MM.1S (cell line): ENCODE data around the gene SENP8.

Experiments used
- DNase-seq: peaks from one replicate; pipeline ENCODE4 v3.0.0-alpha.2; 2015
- H2AFZ ChIP-seq: fragments of 300-600 bp; sonication (generic); 2 replicates; pipeline ENCODE4 v1.6.0; 2016; ENCODE audit warnings: antibody characterized with exemption, low read length
- H3F3A ChIP-seq: fragments of 300-600 bp; sonication (generic); 2 replicates; pipeline ENCODE4 v1.6.1; 2016; ENCODE audit warnings: mild to moderate bottlenecking, antibody characterized with exemption, low read length, moderate library complexity, mixed read lengths; ENCODE audit not compliant: insufficient read depth
- H3K27ac ChIP-seq: fragments of 300-600 bp; sonication (generic); 2 replicates; pipeline ENCODE4 v1.5.1; 2016; ENCODE audit warnings: mild to moderate bottlenecking, low read length
- H3K27me3 ChIP-seq: fragments of 300-600 bp; sonication (generic); replicated peaks from 2 replicates; pipeline ENCODE4 v1.6.0; 2016; ENCODE audit warnings: low read length; ENCODE audit not compliant: insufficient read depth
- H3K36me3 ChIP-seq: fragments of 300-600 bp; sonication (generic); replicated peaks from 2 replicates; pipeline ENCODE4 v1.6.1; 2016; ENCODE audit warnings: mild to moderate bottlenecking, low read length, mixed read lengths; ENCODE audit not compliant: insufficient read depth
- H3K4me1 ChIP-seq: fragments of 300-600 bp; sonication (generic); 2 replicates; pipeline ENCODE4 v1.6.1; 2016; ENCODE audit warnings: low read length, mixed read lengths
- H3K4me2 ChIP-seq: fragments of 300-600 bp; sonication (generic); 2 replicates; pipeline ENCODE4 v1.6.0; 2016; ENCODE audit warnings: low read depth, low read length
- H3K4me3 ChIP-seq: fragments of 300-600 bp; sonication (generic); 2 replicates; pipeline ENCODE4 v1.5.1; 2016; ENCODE audit warnings: low read length, mixed read lengths
- H3K79me2 ChIP-seq: fragments of 300-600 bp; sonication (generic); 2 replicates; pipeline ENCODE4 v1.6.1; 2016; ENCODE audit warnings: mixed run types, low read length, mixed read lengths
- H3K9ac ChIP-seq: fragments of 300-600 bp; sonication (generic); 2 replicates; pipeline ENCODE4 v1.6.1; 2016; ENCODE audit warnings: low read length, mixed read lengths
- H3K9me2 ChIP-seq: fragments of 300-600 bp; sonication (generic); replicated peaks from 2 replicates; pipeline ENCODE4 v1.6.1; 2016; ENCODE audit warnings: mild to moderate bottlenecking, low read length, mixed read lengths; ENCODE audit not compliant: insufficient read depth
- H3K9me3 ChIP-seq: fragments of 300-600 bp; sonication (generic); replicated peaks from 2 replicates; pipeline ENCODE4 v1.6.1; 2016; ENCODE audit warnings: mild to moderate bottlenecking, low read length, mixed read lengths; ENCODE audit not compliant: insufficient read depth
- H4K20me1 ChIP-seq: fragments of 300-600 bp; sonication (generic); 2 replicates; pipeline ENCODE4 v1.6.1; 2016; ENCODE audit warnings: mild to moderate bottlenecking, low read length, moderate library complexity, mixed read lengths; ENCODE audit not compliant: insufficient read depth
- CTCF ChIP-seq: fragments of 300-600 bp; sonication (generic); IDR thresholded peaks from 2 replicates; pipeline ENCODE4 v1.5.1; 2016; ENCODE audit warnings: antibody characterized with exemption, low read length, mixed read lengths
- EZH2 ChIP-seq: fragments of 300-600 bp; sonication (generic); optimal IDR thresholded peaks from 2 replicates; pipeline ENCODE3; 2017; ENCODE audit warnings: low read depth, mild to moderate bottlenecking, antibody characterized with exemption, low read length, mixed read lengths
- EZH2phosphoT487 ChIP-seq: fragments of 300-600 bp; sonication (generic); IDR thresholded peaks from 2 replicates; pipeline ENCODE4 v1.6.1; 2018; ENCODE audit warnings: antibody characterized with exemption, low read length

Gene SENP8

GRCh38 chr15:72082176-72082575 lies 36.0 kb upstream of the SENP8 start:
- Histone ChIP-seq H3K4me3 (no peak overlapping the region), H3F3A (no peaks in the 10 kb centered on the region), H3K4me2 (no peak overlapping the region), H3K4me1 (no peaks in the 10 kb centered on the region), H3K36me3 (no peaks in the 10 kb centered on the region), H2AFZ (no peak overlapping the region), H3K27me3 (no peaks in the 10 kb centered on the region), H3K9ac (no peak overlapping the region), H3K9me2 (no peaks in the 10 kb centered on the region), H4K20me1 (no peaks in the 10 kb centered on the region), H3K27ac (no peak overlapping the region), H3K9me3 (no peaks in the 10 kb centered on the region), H3K79me2 (no peaks in the 10 kb centered on the region)
- no peak for TF ChIP-seq EZH2phosphoT487
- TF ChIP-seq CTCF = no peak
- no peak for TF ChIP-seq EZH2
- no peak for DNase-seq

- H2AFZ ChIP-seq = no peak overlapping the region
- no peaks in the 10 kb centered on the region for H3K9me2 ChIP-seq
- no peaks in the 10 kb centered on the region for H3K4me1 ChIP-seq
- no peaks in the 10 kb centered on the region for H3K27me3 ChIP-seq
- no peak overlapping the region for H3K9ac ChIP-seq
- no peak for DNase-seq
- H4K20me1 ChIP-seq = no peaks in the 10 kb centered on the region
- H3K79me2 ChIP-seq = no peaks in the 10 kb centered on the region
- H3K4me2 ChIP-seq = no peak overlapping the region
- no peak overlapping the region for H3K27ac ChIP-seq
- H3K4me3 ChIP-seq = no peak overlapping the region
- no peaks in the 10 kb centered on the region for H3K36me3 ChIP-seq
- TF ChIP-seq EZH2 (no peak), EZH2phosphoT487 (no peak), CTCF (no peak)
- H3F3A ChIP-seq = no peaks in the 10 kb centered on the region
- no peaks in the 10 kb centered on the region for H3K9me3 ChIP-seq
These were observed 32.0 kb upstream of the SENP8 start for GRCh38 chr15:72086010-72086697.

GRCh38 chr15:72086920-72087648 lies 31.1 kb upstream of the SENP8 start:
- Histone ChIP-seq H3K4me3 (no peak overlapping the region), H3K4me2 (no peak overlapping the region), H3K79me2 (no peaks in the 10 kb centered on the region), H2AFZ (no peak overlapping the region), H3K4me1 (no peaks in the 10 kb centered on the region), H3K27me3 (no peaks in the 10 kb centered on the region), H3K36me3 (no peaks in the 10 kb centered on the region), H3K9me2 (no peaks in the 10 kb centered on the region), H4K20me1 (no peaks in the 10 kb centered on the region), H3K9me3 (no peaks in the 10 kb centered on the region), H3K9ac (no peak overlapping the region), H3F3A (no peaks in the 10 kb centered on the region), H3K27ac (no peak overlapping the region)
- no peak for TF ChIP-seq EZH2phosphoT487
- no peak for TF ChIP-seq EZH2
- no peak for TF ChIP-seq CTCF
- no peak for DNase-seq
